Fibroblast of pulmonary artery (primary cell): ENCODE measurements around the gene ARSI.
A peak's percentile ranks its signal among the peaks of the same experiment; 100 is the strongest.

Source experiments
- DNase-seq: peaks from one replicate; pipeline ENCODE4 v3.0.0-alpha.2; 2010; ENCODE audit warnings: low read depth
- H3K4me3 ChIP-seq: replicated peaks from 2 replicates; pipeline ENCODE4 v1.5.1; 2011; ENCODE audit warnings: low read depth, mild to moderate bottlenecking, control low read depth, low read length, moderate library complexity
- TF ChIP-seq, protein P1 (sequence below): IDR thresholded peaks from 2 replicates; pipeline ENCODE4 v1.5.1; 2011; ENCODE audit warnings: mild to moderate bottlenecking, control low read depth, low read length, inconsistent platforms; ENCODE audit errors: missing control alignments

Gene ARSI

DNA sequence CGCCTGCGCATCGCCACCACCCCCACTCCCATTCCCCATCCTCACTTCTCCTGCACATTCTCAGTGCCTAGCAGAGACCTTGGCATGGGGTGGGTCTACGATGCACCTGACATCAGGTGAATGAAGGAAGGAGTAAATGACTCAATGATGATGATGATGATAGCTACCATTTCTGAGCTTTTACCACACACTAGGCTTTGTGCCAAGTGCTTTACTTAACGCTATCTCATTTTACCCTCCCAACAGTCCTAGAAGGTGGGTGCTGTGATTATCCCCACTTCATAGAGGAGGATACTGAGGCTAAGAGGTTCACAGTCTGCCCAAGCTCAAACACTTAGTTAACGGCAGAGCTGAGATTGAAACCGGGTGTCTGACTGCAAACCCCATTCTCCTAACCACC is 40.2 kb downstream of the ARSI start:
- H3K4me3 ChIP-seq = no peak overlapping the region
- TF ChIP-seq, protein P1, sequence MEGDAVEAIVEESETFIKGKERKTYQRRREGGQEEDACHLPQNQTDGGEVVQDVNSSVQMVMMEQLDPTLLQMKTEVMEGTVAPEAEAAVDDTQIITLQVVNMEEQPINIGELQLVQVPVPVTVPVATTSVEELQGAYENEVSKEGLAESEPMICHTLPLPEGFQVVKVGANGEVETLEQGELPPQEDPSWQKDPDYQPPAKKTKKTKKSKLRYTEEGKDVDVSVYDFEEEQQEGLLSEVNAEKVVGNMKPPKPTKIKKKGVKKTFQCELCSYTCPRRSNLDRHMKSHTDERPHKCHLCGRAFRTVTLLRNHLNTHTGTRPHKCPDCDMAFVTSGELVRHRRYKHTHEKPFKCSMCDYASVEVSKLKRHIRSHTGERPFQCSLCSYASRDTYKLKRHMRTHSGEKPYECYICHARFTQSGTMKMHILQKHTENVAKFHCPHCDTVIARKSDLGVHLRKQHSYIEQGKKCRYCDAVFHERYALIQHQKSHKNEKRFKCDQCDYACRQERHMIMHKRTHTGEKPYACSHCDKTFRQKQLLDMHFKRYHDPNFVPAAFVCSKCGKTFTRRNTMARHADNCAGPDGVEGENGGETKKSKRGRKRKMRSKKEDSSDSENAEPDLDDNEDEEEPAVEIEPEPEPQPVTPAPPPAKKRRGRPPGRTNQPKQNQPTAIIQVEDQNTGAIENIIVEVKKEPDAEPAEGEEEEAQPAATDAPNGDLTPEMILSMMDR = no peak
- no peak for DNase-seq

DNA sequence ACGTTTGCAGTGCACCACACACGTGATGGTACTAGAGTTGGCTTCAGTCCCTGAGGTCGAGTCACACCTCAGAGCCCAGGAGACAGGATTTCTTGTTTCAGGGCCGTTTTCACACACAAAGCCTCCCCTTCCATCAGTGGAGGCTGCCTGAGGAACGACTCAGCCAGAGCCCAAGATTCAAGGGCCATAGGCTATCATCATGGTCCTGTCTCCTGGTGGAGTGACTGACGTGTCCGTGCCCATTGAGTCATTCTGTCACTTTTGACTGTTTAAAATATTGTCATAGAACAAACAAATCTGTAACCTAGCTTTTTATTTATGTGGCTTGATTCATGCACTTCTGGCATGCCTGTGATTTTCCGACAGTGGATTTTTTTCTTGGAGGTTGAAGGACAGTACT is 41.5 kb downstream of the ARSI start:
- H3K4me3 ChIP-seq = no peak overlapping the region
- DNase-seq = no peak
- TF ChIP-seq, protein P1 = no peak

DNA sequence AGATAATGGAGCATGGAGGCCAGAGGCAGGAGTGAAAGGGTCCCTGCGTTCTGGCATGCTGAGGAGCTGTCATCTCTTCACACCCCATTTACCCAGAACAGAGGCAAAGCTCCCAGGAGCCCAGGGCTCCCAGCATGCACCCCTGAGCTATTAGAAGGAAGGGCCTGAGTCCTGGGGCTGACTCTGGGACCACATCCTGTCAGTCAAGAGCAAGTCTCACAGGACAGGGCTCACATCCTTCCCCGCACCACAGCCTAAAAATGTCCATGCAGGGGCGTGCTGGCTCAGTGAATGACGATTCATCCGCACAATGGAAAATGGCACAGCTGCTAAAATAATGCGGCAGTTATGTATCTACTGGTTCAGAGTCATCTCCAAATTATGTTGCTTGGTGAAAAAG is 44.6 kb downstream of the ARSI start:
- H3K4me3 ChIP-seq = no peak overlapping the region
- DNase-seq = no peak
- TF ChIP-seq, protein P1 = no peak

DNA sequence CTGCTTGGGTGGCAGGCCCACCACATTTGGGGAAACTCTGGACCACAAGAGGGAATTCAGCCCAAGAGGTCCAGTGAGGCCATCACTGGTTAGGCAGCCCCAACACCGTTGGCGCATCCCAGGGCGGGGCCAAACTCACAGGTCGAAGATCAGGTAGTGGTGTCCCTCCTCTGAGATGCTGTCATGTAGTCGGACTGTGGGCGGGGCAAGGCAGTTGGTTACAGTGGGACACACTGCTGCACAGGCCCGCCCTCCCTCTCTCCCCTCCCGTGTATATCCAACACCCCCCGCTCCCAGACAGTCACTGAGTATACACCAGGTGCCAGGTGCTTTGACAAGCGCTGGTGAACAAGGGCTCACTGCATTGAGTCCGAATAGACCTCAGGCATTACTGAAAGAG is 45.3 kb downstream of the ARSI start:
- DNase-seq = no peak
- no peak overlapping the region for H3K4me3 ChIP-seq
- TF ChIP-seq, protein P1 = no peak

DNA sequence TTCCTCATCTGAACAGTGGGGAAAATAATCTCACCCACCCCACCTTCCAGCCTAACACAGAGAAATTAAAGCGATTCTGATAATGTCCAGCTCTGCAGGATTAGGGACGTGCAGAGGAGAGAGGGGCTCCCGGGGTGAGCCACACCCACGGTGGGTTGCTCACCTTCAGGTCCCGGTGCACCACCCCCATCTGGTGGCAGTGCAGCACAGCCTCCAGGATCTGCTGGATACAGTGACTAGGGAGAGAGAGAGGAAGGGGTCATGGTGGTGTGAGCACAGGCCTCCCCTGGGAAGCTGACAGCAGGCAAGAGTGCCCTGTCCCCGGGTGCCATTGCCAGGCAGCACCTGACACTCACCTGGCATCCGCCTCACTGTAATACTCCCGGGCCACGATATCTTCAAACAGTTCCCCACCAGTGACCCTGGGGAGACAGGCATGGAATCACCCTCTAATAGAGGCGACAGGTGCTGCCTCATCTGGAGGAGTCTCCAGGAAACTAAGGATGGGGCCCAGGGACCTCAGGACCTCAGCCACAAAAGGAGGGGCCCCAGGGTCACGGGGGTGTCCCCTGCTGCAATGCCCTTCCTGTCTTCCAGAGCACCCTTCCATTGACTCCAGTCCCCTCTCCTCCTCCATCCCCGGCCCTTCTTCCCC is 46.2 kb downstream of the ARSI start:
- TF ChIP-seq, protein P1 = no peak
- no peak for DNase-seq
- H3K4me3 ChIP-seq = no peak overlapping the region

DNA sequence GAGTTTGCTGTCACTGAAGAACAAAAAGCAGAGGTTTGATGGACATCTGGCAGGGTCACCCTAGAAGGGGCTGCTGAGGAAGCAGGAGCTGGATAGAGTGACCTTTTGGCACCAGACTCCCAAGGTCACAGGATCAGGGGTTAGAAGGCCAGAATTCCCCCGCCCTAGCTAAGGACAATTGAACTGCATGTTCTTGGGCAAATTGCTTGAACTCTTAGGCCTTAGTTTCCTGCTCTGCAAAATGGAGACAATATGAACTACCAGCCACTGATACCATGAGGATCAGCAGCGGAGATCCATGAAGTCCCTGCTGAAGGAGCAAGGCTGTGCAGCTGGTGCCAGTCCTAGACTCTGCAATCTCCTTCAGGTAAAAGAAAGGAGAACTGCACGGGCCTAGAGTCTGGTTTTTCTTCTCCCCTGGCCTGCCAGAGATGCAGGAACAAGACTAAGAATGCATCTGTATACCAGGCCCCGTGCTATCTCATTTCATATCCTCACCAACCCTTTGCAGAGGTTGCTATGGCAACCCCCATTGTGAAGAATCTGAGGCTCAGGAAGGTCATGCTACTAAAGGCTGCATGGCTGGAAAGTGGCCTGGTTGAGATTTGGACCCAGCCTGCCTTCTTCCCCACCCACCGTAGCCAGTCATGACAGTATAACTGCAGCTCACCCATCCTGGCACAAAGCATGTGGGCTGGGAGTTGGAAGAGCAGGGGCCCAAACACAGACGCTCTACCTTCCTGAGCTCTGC is 46.9 kb downstream of the ARSI start:
- TF ChIP-seq, protein P1 = no peak
- peak; percentile 54 for DNase-seq
- H3K4me3 ChIP-seq = no peak overlapping the region
